ENCODE data around the gene COX7A1.
"Not testable (repeated sequence)": the region's sequence is repeated elsewhere in the genome, so short reads cannot be mapped to it uniquely, and the experiment has no call there.

Gene COX7A1

GRCh38 chr19:36141039-36141927, 11.0 kb downstream of the COX7A1 start:
- DNase-seq (ENCODE audit: low read depth): peak; percentile 89

- DNase-seq (ENCODE audit: low read depth): peak; percentile 20
These were observed 11.8 kb downstream of the COX7A1 start for GRCh38 chr19:36140304-36141038.

- peak; percentile 86 for DNase-seq (ENCODE audit: low read depth)
These were observed 12.6 kb downstream of the COX7A1 start, which contains the start of gene CAPNS1 for GRCh38 chr19:36139473-36140303. Gene CAPNS1, plus strand, starts transcription at chr19:36140066. Its CDS starts 946 bp downstream, at chr19:36141012.

- no peak for DNase-seq (ENCODE audit: low read depth)
These were observed 13.2 kb downstream of the COX7A1 start for GRCh38 chr19:36139120-36139472.

GRCh38 chr19:36136964-36137686, 15.1 kb downstream of the COX7A1 start:
- no peak for DNase-seq (ENCODE audit: low read depth)

GRCh38 chr19:36134867-36135266, 17.4 kb downstream of the COX7A1 start:
- DNase-seq (ENCODE audit: low read depth): not testable (repeated sequence)

- DNase-seq (ENCODE audit: low read depth): not testable (repeated sequence)
These were observed 21.0 kb downstream of the COX7A1 start for GRCh38 chr19:36131221-36131620.

- DNase-seq (ENCODE audit: low read depth): no peak
These were observed 23.9 kb downstream of the COX7A1 start for GRCh38 chr19:36128392-36128736.

GRCh38 chr19:36125557-36125956, 26.7 kb downstream of the COX7A1 start:
- no peak for DNase-seq (ENCODE audit: low read depth)

GRCh38 chr19:36121486-36122124, 30.6 kb downstream of the COX7A1 start:
- DNase-seq (ENCODE audit: low read depth): no peak

GRCh38 chr19:36120984-36121358, 31.3 kb downstream of the COX7A1 start:
- no peak for DNase-seq (ENCODE audit: low read depth)

- no peak for DNase-seq (ENCODE audit: low read depth)
These were observed 31.9 kb downstream of the COX7A1 start for GRCh38 chr19:36120092-36120983.

GRCh38 chr19:36116344-36116637, 36.0 kb downstream of the COX7A1 start:
- no peak for DNase-seq (ENCODE audit: low read depth)

GRCh38 chr19:36115453-36116343, 36.5 kb downstream of the COX7A1 start, which contains the start of gene TBCB:
Gene TBCB, plus strand, starts transcription at chr19:36115468. Its CDS starts 93 bp downstream, at chr19:36115561.
- peak; percentile 93 for DNase-seq (ENCODE audit: low read depth)

GRCh38 chr19:36114721-36115452, 37.4 kb downstream of the COX7A1 start, which contains the start of gene POLR2I:
Gene POLR2I, minus strand, starts transcription at chr19:36114875. Its CDS starts 19 bp downstream, at chr19:36114856.
- peak; percentile 98 for DNase-seq (ENCODE audit: low read depth)

- no peak for DNase-seq (ENCODE audit: low read depth)
These were observed 38.1 kb downstream of the COX7A1 start for GRCh38 chr19:36113894-36114720.

GRCh38 chr19:36113425-36113824, 38.8 kb downstream of the COX7A1 start:
- no peak for DNase-seq (ENCODE audit: low read depth)
